Fibroblast of lung (primary cell): ENCODE measurements around the gene IP6K3.

Source experiments
- CTCF ChIP-seq, 2 donors: IDR thresholded peaks in 1 of 2; conservative IDR thresholded peaks in 1 of 2; 1 replicate in 1 of 2; 2 replicates in 1 of 2; pipeline ENCODE4 v1.5.1; 2011 to 2012; ENCODE audit warnings: low read length in 2 of 2, control low read depth in 1 of 2, inconsistent platforms in 1 of 2, low read depth in 1 of 2, mild to moderate bottlenecking in 1 of 2
- EZH2 ChIP-seq: IDR thresholded peaks from 2 replicates; pipeline ENCODE4 v1.5.1; 2012; ENCODE audit warnings: low read length, control low read depth, mild to moderate bottlenecking; ENCODE audit errors: missing control alignments

GRCh38 chr6:33678932-33679490, 67.7 kb downstream of the IP6K3 start:
- TF ChIP-seq CTCF (conservative IDR thresholded peaks at IDR 0.05 in 1 of 2, IDR thresholded peaks at IDR 0.05 in 1 of 2; ENCODE audit: low read depth in 1 of 2, low read length in 2 of 2) (no peak), EZH2 (no peak)
